HG03565 (cell line): ENCODE results near the gene RMDN2.

ENCODE experiments used
- ATAC-seq: cut with Tn5 transposase; IDR thresholded peaks from one replicate; pipeline ENCODE4 v1.9.1; 2021; ENCODE audit warnings: mild to moderate bottlenecking, moderate library complexity; ENCODE audit not compliant: unreplicated experiment

RMDN2 gene

DNA sequence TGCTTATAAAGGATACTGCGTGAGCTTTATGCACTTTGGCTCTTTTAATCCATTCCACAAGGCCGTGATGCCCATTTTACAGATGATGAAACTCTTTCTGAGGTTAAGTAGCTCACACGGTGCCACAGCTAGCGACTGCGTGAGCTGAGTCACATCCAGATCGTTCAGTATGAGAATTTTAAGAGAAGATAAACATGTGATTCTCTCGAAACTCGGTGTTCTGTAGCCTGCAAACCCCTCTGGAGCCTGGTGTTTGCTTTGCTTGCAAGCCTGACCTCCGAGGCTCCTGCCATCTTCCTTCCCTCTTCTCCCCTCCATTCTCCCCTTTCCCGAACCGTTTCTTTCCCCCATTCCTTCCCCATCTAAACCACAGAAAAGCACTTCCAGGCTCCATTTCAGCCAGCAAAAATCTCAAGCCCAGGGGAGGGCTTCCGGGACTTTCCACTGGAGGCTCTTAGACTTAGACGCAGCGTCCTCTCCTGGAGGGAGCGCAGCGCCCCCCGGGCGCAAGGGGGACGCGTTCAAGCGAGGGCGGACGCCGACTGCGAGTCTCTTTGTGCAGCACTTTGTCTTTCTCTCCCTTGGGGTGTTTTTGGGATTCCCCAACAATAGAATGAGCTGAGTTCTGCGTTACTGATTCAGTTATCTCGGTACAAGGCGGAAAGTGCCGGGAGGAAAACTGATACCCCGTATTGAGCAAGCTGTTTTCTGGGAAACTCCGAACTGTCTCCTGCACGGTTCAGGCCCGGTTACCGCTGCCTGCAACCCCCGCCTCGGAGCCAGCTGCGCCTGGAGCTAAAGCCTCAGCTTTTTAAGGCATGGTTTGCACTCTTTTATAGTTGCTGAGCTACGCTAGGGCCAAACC, 112.9 kb downstream of the RMDN2 start:
- peak; percentile 56 for ATAC-seq

DNA sequence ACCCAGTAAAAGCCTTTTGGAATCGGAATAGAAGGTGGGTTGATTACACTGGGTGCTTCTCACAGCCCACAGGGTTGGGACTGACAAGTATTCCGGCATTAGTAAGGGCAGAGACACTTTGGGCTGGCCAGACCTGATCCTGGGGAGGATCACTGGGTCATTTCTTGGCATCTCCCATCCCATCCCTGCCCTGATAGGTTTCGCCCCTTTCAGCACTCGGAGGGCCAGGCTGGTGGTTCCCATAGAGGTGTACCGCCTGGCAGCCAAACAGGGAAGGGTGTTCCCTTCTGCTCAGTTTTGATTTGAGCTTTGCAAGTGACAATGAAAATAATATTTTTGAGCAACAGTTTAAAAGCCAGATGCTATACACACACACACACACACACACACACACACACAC, 113.6 kb downstream of the RMDN2 start:
- no peak for ATAC-seq

DNA sequence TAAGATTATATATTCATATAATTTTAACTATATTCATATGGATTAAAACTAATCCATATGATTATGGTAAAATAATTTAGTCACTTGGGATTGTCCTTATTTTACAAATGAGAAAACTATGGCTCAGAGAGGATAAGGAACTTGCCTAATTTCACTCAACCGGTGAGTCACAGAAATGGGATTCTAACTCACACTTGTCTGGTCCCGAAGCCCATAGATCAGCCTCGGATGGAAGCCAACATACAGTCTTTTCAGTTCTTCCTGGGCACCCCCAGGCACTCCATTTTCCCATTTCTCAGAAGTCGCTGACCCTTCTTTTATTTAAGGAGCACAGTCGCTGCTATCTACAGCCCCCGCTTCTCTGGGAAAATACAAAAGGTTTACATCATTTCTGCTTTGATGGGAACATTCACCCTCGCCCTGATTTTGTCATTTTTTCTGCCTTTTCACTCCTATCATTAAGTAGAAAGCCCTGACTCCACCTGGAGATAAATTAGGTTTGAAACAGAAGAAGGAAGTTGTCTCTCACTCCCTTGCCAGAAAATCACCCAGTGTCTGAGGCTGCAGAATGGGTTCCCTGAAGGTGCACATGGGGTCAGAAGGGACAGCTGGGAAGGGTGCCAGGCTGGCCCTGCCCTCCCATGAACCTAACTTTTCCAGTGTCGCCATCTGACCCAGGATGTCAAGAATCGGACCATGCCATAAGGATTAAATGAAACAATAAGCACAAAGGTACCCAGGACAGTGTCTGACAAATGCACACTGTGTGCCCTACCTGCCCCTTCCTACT, 114.2 kb downstream of the RMDN2 start:
- no peak for ATAC-seq

DNA sequence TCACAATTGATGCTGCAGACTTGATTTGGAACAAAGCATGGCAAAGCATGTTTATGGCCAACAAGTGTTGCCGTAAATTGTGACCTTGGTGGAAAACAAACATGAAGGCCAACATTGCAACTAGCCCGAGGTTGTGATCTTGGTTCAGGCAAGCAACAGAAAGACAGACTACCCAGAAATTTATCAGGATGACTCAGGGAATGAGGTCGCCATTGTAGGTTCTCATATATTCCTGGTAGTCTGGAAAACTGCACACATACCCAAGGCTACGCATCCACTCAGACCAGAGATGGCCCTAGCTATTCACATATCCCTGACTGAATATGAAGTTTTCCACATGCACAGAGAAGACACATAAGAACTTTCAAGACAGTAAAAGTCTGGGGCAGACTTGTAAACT, 120.7 kb downstream of the RMDN2 start:
- no peak for ATAC-seq

DNA sequence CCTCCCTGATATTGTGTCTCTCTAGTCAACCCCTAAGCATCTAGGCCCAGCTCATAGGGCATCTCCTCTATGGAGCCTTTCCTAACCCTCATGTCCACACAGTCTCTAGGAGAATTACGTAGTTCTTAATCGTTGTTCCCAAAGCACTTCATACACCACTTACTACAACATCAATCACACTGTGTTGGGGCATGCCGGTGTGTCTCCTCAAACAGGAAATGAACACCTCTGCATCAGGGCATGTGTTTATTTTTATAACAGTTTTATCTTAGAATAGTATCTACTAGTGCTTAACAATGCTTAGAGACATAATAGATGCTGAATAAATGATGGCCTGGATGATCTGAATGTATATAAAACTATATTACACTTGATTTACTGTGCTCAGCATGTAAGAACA, 131.1 kb downstream of the RMDN2 start:
- no peak for ATAC-seq

DNA sequence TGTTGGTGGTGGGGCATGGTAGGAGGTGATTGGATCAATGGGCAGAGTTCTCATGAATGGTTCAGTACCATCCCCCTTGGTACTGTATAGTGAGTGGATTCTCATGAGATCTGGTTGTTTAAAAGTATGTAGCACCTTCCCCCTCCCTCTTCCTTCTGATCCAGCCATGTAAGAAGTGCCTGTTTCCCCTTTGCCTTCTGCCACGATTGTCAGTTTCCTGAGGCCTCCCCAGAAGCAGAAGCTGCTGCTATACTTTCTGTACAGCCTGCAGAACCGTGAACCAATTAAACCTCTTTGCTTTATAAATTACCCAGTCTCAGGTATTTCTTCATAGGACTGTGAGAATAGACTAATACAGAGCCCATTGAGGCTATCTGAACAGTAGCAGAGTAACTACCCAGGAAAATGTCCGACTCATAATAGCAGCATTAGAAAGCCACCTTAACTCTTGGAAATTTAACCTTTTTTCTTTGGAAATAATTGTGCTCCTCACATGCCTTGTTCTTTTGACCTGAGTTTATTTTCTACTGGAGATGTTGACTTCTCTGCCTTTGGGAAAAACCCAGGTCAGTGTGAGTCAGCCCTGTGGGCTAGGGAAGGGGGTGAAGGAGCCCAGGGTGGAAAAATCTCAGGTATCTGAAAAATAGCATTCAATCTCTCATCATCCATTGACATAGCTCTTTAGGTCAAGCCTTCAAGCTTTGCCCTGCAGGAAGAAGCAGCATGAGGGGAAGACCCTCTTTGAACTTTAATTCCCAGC, 132.7 kb downstream of the RMDN2 start:
- ATAC-seq: no peak

DNA sequence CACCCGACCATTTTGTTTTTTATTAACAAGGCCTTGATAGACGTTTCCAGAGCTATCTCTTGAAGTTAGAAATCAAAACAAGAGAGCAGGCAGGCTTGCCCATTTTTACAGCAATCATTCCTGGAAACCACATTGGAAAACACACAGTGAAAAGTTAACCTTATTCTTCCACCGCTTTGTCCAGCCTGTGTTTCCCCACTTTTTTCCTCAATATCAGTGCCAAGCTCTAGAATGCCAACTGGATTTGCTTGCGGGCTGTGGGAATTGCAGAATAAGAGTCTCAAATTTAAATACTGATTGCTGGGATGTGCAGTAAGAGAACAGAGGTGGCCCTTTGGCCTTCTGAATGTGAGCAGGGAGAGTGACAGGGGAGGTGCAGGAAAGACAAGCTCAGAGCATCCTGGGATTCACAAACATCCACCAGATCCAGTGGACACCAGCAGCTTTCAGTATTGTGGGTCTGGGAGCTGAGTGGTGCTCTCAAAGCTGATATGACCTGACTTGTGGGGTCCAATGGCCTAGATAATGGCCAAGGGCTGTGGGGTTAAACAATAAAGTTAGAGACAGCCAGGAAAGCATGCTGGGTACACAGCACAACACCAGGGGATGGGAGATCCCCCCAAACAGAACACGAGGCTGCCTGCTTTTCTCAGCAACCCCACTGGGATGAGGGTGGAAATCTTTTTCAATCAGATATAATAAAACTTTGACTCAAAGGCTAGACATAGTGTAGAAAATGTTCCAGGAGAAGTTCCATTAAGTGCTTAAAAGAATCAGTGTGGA, 135.3 kb downstream of the RMDN2 start:
- ATAC-seq: no peak

DNA sequence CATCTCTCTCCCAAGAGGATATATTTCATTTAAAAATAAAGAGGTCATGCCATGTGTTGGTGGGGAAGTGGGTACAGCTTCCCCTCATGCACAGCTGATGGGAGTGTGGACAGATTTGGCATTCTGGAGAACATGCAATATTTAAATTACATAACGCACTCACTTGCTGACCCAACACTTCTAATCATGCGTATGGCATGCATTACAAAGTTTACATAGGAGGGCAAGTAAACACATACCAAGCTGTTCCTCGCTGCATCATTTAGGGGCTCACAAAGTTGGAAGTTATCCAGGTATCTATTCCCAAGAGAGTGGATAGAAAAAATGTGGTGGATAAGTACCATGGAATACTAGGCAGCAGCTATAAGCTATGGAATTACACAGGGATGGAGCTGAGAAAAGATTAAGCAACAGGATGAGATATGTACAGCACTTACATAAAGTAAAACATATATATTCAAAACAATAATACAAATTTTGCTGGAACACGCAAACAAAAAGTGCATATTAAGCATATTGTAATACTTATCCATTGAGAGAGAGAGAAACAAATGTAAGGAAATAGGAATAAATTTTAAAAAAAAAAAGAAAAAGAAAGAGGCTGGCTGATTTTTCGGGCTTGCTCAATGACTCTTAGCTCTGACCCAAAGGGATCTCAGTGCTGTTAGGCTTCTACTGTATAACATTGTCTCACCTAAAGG, 139.9 kb downstream of the RMDN2 start:
- ATAC-seq: no peak

DNA sequence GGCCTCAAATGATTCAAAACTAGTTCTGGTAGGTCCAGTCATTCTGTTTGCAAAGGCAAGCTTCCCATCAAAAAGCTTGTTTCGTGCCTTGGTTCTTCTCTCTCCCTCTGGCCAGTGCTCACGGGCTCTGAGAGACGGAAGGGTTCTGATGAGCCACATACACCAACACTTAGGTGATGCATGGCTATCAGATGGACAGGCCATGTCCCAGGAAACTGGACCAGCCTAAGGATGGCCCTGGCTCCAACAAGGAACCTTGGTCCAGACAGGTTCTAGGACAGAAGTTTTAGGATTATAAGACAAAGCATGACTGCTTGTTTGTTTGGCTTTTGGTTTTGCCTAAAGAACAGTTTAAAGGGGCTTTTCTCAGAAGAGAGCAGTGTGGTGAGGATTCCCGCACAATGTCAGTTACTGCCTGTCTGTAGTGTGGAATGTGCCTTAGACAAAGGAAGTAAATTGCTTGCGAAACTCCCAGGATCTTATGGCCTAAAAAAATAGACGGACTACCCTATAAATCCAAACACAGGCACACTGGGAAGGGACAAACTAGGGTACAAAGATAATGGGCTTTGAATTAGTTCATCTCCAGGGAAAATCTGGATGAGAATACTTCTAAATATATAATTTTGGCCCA, 140.5 kb downstream of the RMDN2 start:
- ATAC-seq: no peak

DNA sequence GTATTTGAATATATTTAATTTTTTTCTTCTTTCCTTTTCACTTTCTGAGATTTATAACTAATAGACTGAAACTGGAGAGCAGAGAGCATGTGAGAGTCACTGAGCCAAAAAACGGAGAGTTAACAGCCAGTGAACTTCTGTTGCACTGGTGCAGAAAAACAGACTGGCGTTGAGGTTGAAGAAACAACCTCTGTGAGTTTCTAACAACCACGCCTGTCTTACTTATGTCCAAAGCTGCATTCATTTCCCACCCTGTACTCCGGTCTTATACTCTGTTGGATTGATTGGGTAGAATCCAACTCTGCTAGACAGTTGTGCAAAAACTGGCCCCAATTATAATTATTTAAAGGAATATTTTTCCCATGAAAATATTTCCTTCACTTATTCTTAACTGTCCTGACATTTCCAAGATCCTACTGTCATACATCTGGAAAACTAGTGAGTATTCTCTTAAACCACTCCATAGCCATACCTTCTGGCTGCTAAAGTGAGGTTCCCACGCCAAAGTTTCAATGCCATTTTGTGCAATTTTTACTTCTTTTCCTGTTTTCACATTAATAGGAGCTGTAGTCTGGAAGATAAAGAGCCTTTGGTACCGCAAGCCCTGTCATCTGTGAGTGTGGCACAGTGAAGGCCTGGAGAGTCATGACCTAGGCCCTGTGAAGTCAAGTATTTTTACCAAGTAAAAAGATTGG, 141.5 kb downstream of the RMDN2 start:
- no peak for ATAC-seq
